AG04450 (cell line): ENCODE measurements around the gene LARGE2. TPM values are rescaled to one million over a fixed set of nuclear protein-coding genes. Genes with fewer than 3 reads are reported as not detected.

ENCODE experiments used
- CTCF ChIA-PET: fragments of 300-600, 350-600 bp; formaldehyde crosslinking; extraction: SDS; loops from one replicate; lab custom pipeline; 2022; ENCODE audit warnings: antibody characterized with exemption, inconsistent platforms; lab: Charles Lee
- POLR2A ChIA-PET: fragments of 350-600 bp; formaldehyde crosslinking; extraction: SDS; loops from one replicate; lab custom pipeline; 2021; ENCODE audit warnings: antibody characterized with exemption, inconsistent platforms; lab: Yijun Ruan, JAX
- DNase-seq: peaks from one replicate; pipeline ENCODE4 v3.0.0-alpha.2; 2011; ENCODE audit warnings: low read depth, low spot score
- H3K27ac ChIP-seq: one replicate; pipeline ENCODE4 v1.5.1; 2012; ENCODE audit warnings: low read depth, low read length, control low read depth
- H3K27me3 ChIP-seq: one replicate; pipeline ENCODE4 v1.6.0; 2012; ENCODE audit warnings: low read length; ENCODE audit not compliant: control insufficient read depth, insufficient read depth
- H3K4me3 ChIP-seq: 2 replicates; pipeline ENCODE4 v1.5.1; 2011; ENCODE audit warnings: mild to moderate bottlenecking, low read depth, low read length, control low read depth
- H3K9me3 ChIP-seq: 2 replicates; pipeline ENCODE4 v1.5.1; 2012; ENCODE audit warnings: low read length; ENCODE audit not compliant: control insufficient read depth, insufficient read depth
- CTCF ChIP-seq: IDR thresholded peaks from 2 replicates; pipeline ENCODE4 v1.5.1; 2011; ENCODE audit warnings: low read depth, low read length, control low read depth, inconsistent platforms
- polyA plus RNA-seq: library from polyadenylated mRNA; depleted of rRNA; stranded (reverse); fragments of >200 nt; gene quantifications from 2 replicates; pipeline ENCODE4 v1.2.3, GENCODE V29; 2011

The LARGE2 gene
- polyA plus RNA-seq, 1 experiment: not detected

GRCh38 chr11:45879803-45880686, 42.4 kb upstream of the LARGE2 start:
- Histone ChIP-seq H3K27me3 (no peaks in the 10 kb centered on the region), H3K4me3 (no peak overlapping the region), H3K27ac (no peak overlapping the region), H3K9me3 (no peaks in the 10 kb centered on the region)
- DNase-seq: no peak
- CTCF ChIA-PET: interaction anchor here (1.0 kb wide), 1 partner anchor 21 kb away, joined by 3 read pairs; no protein-coding TSS in a partner anchor
- TF ChIP-seq CTCF: no peak
- POLR2A ChIA-PET: no interaction called here

DNA sequence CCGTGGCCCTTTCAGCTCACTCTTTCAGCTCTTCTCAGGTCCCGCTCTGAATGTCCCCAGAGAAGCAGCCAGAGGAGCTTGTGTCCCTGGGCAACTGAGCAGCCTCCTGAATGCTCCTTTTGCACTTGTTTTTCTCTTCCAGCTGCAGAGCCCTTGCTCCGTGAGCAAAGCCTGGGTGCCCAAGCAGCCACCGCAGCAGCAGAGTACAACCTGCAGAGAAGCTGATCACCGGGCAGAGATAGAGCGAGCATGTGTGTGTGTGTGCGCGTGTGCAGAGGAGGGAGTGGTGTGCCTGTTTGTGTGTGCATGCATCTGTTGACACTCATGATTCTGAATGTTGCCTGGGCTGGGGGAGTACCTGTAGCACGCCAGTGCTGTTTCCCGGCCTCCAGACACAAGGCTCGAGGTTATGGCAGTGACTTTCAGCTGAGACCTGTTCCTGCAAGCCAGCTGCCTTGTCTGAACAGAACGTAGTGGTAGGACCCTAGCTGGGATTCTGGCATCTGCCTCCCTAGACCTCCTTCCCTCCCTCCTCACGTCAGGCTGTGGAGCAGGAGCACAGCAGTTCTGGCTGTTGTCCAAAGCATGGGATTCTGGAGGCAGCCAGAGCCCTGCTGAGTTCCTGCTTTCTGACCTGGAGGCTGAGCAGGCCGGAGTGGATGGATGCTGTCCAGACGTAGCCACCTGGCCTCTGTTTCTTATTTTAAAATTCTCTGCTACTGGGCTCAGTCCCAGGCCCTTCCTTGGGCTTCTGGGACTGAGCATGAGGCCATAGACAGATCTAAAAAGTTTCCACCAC, 41.5 kb upstream of the LARGE2 start:
- no peak overlapping the region for H3K4me3 ChIP-seq
- peaks cover 2% of the 10 kb centered on the region for H3K27me3 ChIP-seq
- POLR2A ChIA-PET: no interaction called here
- no peak for DNase-seq
- CTCF ChIA-PET: interaction anchor here (1.0 kb wide), 1 partner anchor 20 kb away, joined by 3 read pairs; no protein-coding TSS in a partner anchor
- H3K9me3 ChIP-seq: no peaks in the 10 kb centered on the region; the same call in 1 of the 2 replicates
- H3K27ac ChIP-seq: no peak overlapping the region
- TF ChIP-seq CTCF: no peak

GRCh38 chr11:45881708-45882368, 40.6 kb upstream of the LARGE2 start:
- no peak overlapping the region for H3K27ac ChIP-seq
- H3K4me3 ChIP-seq: no peak overlapping the region
- CTCF ChIA-PET: interaction anchor here (3.2 kb wide), 1 partner anchor 9 kb away, joined by 11 read pairs; no protein-coding TSS in a partner anchor
- TF ChIP-seq CTCF: no peak
- H3K9me3 ChIP-seq: no peaks in the 10 kb centered on the region; the same call in 1 of the 2 replicates
- no peak for DNase-seq
- peaks cover 9% of the 10 kb centered on the region for H3K27me3 ChIP-seq
- POLR2A ChIA-PET: interaction anchor here (0.6 kb wide), 1 partner anchor 8 kb away, joined by 3 read pairs; no protein-coding TSS in a partner anchor

DNA sequence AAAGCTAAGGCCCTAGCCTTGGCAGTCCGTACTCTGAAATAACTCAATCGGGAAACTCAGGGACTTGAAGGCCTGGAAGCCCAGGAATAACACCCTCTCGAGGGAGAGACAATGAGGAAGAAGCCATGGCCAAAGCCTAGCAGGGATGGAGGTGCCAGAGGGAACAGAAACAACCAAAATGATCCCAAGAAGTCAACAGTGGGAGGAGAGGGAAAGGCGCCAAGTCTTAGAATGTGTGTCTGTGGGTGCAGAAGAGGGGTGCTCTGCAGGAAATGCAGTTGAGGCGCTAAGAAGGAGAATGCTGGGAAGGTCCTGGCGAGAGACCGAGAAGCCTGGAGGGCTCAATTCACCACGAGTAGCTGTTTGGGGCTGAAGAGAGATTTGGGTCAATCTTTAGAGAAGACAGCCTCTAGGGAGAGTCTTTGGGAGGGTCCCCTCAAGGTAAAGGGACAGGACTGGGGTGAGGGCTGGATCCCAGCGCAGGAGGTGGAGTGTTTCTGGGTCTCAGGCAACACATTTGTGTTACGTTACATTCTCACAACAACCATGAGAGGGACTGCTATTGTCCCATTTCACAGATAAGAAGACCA, 37.8 kb upstream of the LARGE2 start:
- ChIA-PET POLR2A (no interaction called here), CTCF (interaction anchor here (3.2 kb wide), 1 partner anchor 12 kb away, joined by 11 read pairs; no protein-coding TSS in a partner anchor)
- Histone ChIP-seq H3K27me3 (peaks cover 16% of the 10 kb centered on the region), H3K27ac (no peak overlapping the region), H3K9me3 (no peaks in the 10 kb centered on the region; the same call in 1 of the 2 replicates), H3K4me3 (no peak overlapping the region)
- DNase-seq: no peak
- TF ChIP-seq CTCF: no peak
